Measurements from ENCODE around the gene EXOSC6.
"Not testable (repeated sequence)": the region's sequence is repeated elsewhere in the genome, so short reads cannot be mapped to it uniquely, and the experiment has no call there.

GRCh38 chr16:70231831-70232230 is 19.9 kb downstream of the EXOSC6 start:
- not testable (repeated sequence) for TF ChIP-seq CTCF (IDR thresholded peaks at IDR 0.05; ENCODE audit: insufficient read depth, low read length, poor library complexity, severe bottlenecking); EZH2phosphoT487 (conservative IDR thresholded peaks at IDR 0.05; ENCODE audit: low read length)

All from SU-DHL-6 (cell line).